WTC11 (cell line): ENCODE measurements around the gene CCDC51. TPM values are rescaled to one million over a fixed set of nuclear protein-coding genes. Genes with fewer than 3 reads are reported as not detected.

Source experiments
- CREM ChIP-seq: sonication (generic); formaldehyde crosslinking; IDR thresholded peaks from 2 replicates; pipeline ENCODE4 v1.8.1; 2022; ENCODE audit warnings: mild to moderate bottlenecking, missing genetic modification reagents, moderate library complexity
- FOXK1 ChIP-seq: sonication (generic); formaldehyde crosslinking; IDR thresholded peaks from 2 replicates; pipeline ENCODE4 v1.8.0; 2022; ENCODE audit warnings: mild to moderate bottlenecking, moderate library complexity, missing genetic modification reagents
- GTF2I ChIP-seq: fragments of 250-450 bp; sonication (Bioruptor Pico); conservative IDR thresholded peaks from 2 replicates; pipeline ENCODE4 v1.4.0; 2021; ENCODE audit warnings: mild to moderate bottlenecking
- NFE2L1 ChIP-seq: sonication (generic); formaldehyde crosslinking; IDR thresholded peaks from 2 replicates; pipeline ENCODE4 v1.8.1; 2023; ENCODE audit warnings: missing genetic modification reagents
- NR2C2 ChIP-seq: sonication (generic); formaldehyde crosslinking; IDR thresholded peaks from 2 replicates; pipeline ENCODE4 v1.8.0; 2022; ENCODE audit warnings: mild to moderate bottlenecking, missing genetic modification reagents
- OVOL2 ChIP-seq: fragments of 250-450 bp; sonication (Bioruptor Pico); IDR thresholded peaks from 2 replicates; pipeline ENCODE4 v1.9.0; 2021; ENCODE audit warnings: mild to moderate bottlenecking, borderline replicate concordance
- RORB ChIP-seq: fragments of 250-450 bp; sonication (Bioruptor Pico); IDR thresholded peaks from 2 replicates; pipeline ENCODE4 v1.9.0; 2021; ENCODE audit warnings: mild to moderate bottlenecking
- SMAD4 ChIP-seq: sonication (generic); formaldehyde crosslinking; IDR thresholded peaks from 2 replicates; pipeline ENCODE4 v1.8.0; 2022; ENCODE audit warnings: mild to moderate bottlenecking, missing genetic modification reagents
- TP53 ChIP-seq: sonication (generic); formaldehyde crosslinking; IDR thresholded peaks from 2 replicates; pipeline ENCODE4 v1.8.1; 2023; ENCODE audit warnings: mild to moderate bottlenecking, missing genetic modification reagents
- ZBTB21 ChIP-seq: sonication (generic); formaldehyde crosslinking; IDR thresholded peaks from 2 replicates; pipeline ENCODE4 v1.8.1; 2023; ENCODE audit warnings: mild to moderate bottlenecking, missing genetic modification reagents, borderline replicate concordance
- ZNF219 ChIP-seq: sonication (generic); formaldehyde crosslinking; IDR thresholded peaks from 2 replicates; pipeline ENCODE4 v1.8.0; 2023; ENCODE audit warnings: missing genetic modification reagents, mild to moderate bottlenecking, borderline replicate concordance
- ZNF232 ChIP-seq: sonication (generic); formaldehyde crosslinking; IDR thresholded peaks from 2 replicates; pipeline ENCODE4 v1.8.0; 2022; ENCODE audit warnings: mild to moderate bottlenecking, missing genetic modification reagents
- ZNF263 ChIP-seq: sonication (generic); formaldehyde crosslinking; IDR thresholded peaks from 2 replicates; pipeline ENCODE4 v1.8.1; 2022; ENCODE audit warnings: low read depth, mild to moderate bottlenecking, moderate library complexity, missing genetic modification reagents
- ZNF317 ChIP-seq: sonication (generic); formaldehyde crosslinking; IDR thresholded peaks from 2 replicates; pipeline ENCODE4 v1.8.1; 2023; ENCODE audit warnings: low read depth, mild to moderate bottlenecking, moderate library complexity, missing genetic modification reagents, borderline replicate concordance
- ZNF671 ChIP-seq: fragments of 250-450 bp; sonication (Bioruptor Pico); IDR thresholded peaks from 2 replicates; pipeline ENCODE4 v1.8.0; 2021; ENCODE audit warnings: mild to moderate bottlenecking
- total RNA-seq: library from RNA; stranded (reverse); gene quantifications from 3 replicates; pipeline ENCODE4 v1.2.3, GENCODE V29; 2021
- TF ChIP-seq, protein P1 (sequence below): sonication (generic); formaldehyde crosslinking; IDR thresholded peaks from 2 replicates; pipeline ENCODE4 v1.8.1; 2023; ENCODE audit warnings: mild to moderate bottlenecking, missing genetic modification reagents, moderate library complexity
- TF ChIP-seq, protein P2 (sequence below): sonication (generic); formaldehyde crosslinking; IDR thresholded peaks from 2 replicates; pipeline ENCODE4 v1.8.1; 2023; ENCODE audit warnings: mild to moderate bottlenecking, missing genetic modification reagents, moderate library complexity
- TF ChIP-seq, protein P3 (sequence below): sonication (generic); formaldehyde crosslinking; IDR thresholded peaks from 2 replicates; pipeline ENCODE4 v1.8.1; 2022; ENCODE audit warnings: missing genetic modification reagents, borderline replicate concordance
- TF ChIP-seq, protein P4 (sequence below): sonication (generic); formaldehyde crosslinking; IDR thresholded peaks from 2 replicates; pipeline ENCODE4 v1.8.1; 2022; ENCODE audit warnings: mild to moderate bottlenecking, missing genetic modification reagents, moderate library complexity, borderline replicate concordance
- TF ChIP-seq, protein P5 (sequence below): fragments of 250-450 bp; sonication (Bioruptor Pico); conservative IDR thresholded peaks from 2 replicates; pipeline ENCODE4 v1.9.0; 2021; ENCODE audit warnings: mild to moderate bottlenecking
- TF ChIP-seq, protein P6 (sequence below): fragments of 250-450 bp; sonication (Bioruptor Pico); IDR thresholded peaks from 2 replicates; pipeline ENCODE4 v1.9.0; 2021; ENCODE audit warnings: mild to moderate bottlenecking
- TF ChIP-seq, protein P7 (sequence below): sonication (generic); formaldehyde crosslinking; IDR thresholded peaks from 2 replicates; pipeline ENCODE4 v1.8.0; 2022; ENCODE audit warnings: mild to moderate bottlenecking, missing genetic modification reagents
- TF ChIP-seq, protein P8 (sequence below): fragments of 250-450 bp; sonication (Bioruptor Pico); IDR thresholded peaks from 2 replicates; pipeline ENCODE4 v2.1.2; 2022; ENCODE audit warnings: mild to moderate bottlenecking, moderate library complexity
- TF ChIP-seq, protein P9 (sequence below): sonication (generic); formaldehyde crosslinking; IDR thresholded peaks from 2 replicates; pipeline ENCODE4 v1.8.0; 2023; ENCODE audit warnings: missing genetic modification reagents

The CCDC51 gene
- total RNA-seq, 1 experiment from 2014 or later: 25.1 TPM

DNA sequence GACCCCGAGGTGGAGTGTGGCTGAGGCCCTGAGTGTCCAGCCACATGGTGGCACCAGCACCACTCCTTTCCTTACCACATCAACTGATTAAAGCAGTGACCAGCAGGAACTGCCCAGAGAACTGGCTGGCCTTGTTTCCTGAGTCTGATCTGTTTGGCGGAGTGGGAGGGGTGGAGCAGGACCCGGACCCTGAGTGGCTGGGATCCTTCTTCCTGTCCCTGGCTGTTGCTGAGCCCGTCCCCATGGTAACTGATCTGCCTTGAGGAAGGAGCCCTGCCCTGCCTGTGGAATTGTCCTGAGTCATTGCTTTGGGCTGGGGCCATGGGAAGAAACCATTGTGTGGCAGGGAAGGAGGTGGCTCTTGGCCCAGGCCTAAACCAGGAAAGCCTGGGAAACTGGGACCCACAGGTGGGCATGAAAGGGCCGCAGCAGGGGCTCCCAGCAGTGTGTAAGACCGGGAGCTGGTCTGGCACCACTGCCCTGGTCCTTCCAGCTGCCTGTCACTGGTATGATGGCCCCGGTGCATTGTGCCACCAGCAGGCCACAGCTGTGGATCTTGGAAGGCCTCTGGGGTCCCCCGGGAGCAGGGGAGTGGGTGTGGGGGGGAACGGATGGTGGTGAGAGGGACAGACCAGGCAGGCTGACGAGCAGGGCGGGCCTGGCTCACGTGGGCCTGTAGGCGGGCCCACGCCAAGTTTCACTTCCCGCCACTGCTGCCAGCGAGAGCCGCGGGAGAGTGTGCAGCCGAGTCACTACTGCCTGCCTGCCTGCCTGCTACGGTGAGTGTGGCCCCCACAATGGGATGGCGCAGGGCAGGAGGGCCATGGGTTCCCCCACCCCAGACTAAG is 25.8 kb upstream of the CCDC51 start (continued):
- TF ChIP-seq TP53 (CRISPR knock-in tag): no peak
- TF ChIP-seq, protein P1, sequence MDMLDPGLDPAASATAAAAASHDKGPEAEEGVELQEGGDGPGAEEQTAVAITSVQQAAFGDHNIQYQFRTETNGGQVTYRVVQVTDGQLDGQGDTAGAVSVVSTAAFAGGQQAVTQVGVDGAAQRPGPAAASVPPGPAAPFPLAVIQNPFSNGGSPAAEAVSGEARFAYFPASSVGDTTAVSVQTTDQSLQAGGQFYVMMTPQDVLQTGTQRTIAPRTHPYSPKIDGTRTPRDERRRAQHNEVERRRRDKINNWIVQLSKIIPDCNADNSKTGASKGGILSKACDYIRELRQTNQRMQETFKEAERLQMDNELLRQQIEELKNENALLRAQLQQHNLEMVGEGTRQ (CRISPR knock-in tag): 0 out of 2 replicates have a peak, but pooled peaks have one; percentile 45
- TF ChIP-seq, protein P2, sequence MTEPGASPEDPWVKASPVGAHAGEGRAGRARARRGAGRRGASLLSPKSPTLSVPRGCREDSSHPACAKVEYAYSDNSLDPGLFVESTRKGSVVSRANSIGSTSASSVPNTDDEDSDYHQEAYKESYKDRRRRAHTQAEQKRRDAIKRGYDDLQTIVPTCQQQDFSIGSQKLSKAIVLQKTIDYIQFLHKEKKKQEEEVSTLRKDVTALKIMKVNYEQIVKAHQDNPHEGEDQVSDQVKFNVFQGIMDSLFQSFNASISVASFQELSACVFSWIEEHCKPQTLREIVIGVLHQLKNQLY (CRISPR knock-in tag): no peak
- TF ChIP-seq GTF2I (CRISPR knock-in tag): no peak
- TF ChIP-seq NR2C2 (CRISPR knock-in tag): no peak
- no peak for TF ChIP-seq CREM
- TF ChIP-seq, protein P3, sequence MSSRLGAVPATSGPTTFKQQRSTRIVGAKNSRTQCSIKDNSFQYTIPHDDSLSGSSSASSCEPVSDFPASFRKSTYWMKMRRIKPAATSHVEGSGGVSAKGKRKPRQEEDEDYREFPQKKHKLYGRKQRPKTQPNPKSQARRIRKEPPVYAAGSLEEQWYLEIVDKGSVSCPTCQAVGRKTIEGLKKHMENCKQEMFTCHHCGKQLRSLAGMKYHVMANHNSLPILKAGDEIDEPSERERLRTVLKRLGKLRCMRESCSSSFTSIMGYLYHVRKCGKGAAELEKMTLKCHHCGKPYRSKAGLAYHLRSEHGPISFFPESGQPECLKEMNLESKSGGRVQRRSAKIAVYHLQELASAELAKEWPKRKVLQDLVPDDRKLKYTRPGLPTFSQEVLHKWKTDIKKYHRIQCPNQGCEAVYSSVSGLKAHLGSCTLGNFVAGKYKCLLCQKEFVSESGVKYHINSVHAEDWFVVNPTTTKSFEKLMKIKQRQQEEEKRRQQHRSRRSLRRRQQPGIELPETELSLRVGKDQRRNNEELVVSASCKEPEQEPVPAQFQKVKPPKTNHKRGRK (CRISPR knock-in tag): no peak
- TF ChIP-seq ZNF263: no peak
- TF ChIP-seq ZNF219: no peak
- TF ChIP-seq, protein P4, sequence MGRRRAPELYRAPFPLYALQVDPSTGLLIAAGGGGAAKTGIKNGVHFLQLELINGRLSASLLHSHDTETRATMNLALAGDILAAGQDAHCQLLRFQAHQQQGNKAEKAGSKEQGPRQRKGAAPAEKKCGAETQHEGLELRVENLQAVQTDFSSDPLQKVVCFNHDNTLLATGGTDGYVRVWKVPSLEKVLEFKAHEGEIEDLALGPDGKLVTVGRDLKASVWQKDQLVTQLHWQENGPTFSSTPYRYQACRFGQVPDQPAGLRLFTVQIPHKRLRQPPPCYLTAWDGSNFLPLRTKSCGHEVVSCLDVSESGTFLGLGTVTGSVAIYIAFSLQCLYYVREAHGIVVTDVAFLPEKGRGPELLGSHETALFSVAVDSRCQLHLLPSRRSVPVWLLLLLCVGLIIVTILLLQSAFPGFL (CRISPR knock-in tag): no peak
- TF ChIP-seq OVOL2 (CRISPR knock-in tag): no peak
- TF ChIP-seq, protein P5, sequence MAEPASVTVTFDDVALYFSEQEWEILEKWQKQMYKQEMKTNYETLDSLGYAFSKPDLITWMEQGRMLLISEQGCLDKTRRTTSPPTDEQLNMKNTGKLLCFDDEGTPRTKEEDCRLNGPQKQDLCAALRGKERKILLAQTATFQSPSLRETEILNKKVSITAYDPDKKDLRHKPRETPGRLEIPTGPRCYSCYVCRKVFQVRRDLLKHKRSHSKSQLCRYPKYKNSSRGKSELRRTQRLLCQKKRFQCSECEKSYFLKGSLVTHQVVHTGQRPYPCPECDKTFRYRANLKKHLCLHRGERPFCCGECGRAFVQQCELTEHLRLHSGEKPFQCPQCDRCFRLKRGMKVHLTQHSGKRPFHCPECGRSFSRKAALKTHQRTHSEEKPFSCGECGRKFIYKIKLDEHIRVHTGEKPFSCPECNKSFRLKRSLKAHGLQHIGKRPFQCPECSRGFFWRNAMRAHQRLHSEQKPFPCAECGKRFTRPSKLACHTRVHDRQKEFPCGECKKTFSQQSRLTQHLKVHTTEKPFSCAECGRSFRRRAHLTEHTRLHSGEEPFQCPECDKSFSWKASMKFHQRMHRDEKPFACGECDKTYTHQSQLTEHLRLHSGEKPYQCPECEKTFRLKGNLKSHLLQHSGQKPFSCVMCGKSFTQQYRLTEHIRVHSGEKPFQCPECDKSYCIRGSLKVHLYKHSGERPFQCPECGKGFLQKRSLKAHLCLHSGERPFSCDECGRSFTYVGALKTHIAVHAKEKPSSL (CRISPR knock-in tag): no peak
- no peak for TF ChIP-seq SMAD4 (CRISPR knock-in tag)
- no peak for TF ChIP-seq ZNF671 (CRISPR knock-in tag)
- TF ChIP-seq ZBTB21 (CRISPR knock-in tag): no peak
- TF ChIP-seq FOXK1: peak; percentile 51; the same call in 1 of the 2 replicates
- TF ChIP-seq ZNF232 (CRISPR knock-in tag): no peak
- TF ChIP-seq, protein P6, sequence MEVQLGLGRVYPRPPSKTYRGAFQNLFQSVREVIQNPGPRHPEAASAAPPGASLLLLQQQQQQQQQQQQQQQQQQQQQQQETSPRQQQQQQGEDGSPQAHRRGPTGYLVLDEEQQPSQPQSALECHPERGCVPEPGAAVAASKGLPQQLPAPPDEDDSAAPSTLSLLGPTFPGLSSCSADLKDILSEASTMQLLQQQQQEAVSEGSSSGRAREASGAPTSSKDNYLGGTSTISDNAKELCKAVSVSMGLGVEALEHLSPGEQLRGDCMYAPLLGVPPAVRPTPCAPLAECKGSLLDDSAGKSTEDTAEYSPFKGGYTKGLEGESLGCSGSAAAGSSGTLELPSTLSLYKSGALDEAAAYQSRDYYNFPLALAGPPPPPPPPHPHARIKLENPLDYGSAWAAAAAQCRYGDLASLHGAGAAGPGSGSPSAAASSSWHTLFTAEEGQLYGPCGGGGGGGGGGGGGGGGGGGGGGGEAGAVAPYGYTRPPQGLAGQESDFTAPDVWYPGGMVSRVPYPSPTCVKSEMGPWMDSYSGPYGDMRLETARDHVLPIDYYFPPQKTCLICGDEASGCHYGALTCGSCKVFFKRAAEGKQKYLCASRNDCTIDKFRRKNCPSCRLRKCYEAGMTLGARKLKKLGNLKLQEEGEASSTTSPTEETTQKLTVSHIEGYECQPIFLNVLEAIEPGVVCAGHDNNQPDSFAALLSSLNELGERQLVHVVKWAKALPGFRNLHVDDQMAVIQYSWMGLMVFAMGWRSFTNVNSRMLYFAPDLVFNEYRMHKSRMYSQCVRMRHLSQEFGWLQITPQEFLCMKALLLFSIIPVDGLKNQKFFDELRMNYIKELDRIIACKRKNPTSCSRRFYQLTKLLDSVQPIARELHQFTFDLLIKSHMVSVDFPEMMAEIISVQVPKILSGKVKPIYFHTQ (CRISPR knock-in tag): no peak
- TF ChIP-seq, protein P7, sequence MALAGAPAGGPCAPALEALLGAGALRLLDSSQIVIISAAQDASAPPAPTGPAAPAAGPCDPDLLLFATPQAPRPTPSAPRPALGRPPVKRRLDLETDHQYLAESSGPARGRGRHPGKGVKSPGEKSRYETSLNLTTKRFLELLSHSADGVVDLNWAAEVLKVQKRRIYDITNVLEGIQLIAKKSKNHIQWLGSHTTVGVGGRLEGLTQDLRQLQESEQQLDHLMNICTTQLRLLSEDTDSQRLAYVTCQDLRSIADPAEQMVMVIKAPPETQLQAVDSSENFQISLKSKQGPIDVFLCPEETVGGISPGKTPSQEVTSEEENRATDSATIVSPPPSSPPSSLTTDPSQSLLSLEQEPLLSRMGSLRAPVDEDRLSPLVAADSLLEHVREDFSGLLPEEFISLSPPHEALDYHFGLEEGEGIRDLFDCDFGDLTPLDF (CRISPR knock-in tag): no peak
- TF ChIP-seq NFE2L1 (CRISPR knock-in tag): peak; percentile 99
- TF ChIP-seq, protein P8, sequence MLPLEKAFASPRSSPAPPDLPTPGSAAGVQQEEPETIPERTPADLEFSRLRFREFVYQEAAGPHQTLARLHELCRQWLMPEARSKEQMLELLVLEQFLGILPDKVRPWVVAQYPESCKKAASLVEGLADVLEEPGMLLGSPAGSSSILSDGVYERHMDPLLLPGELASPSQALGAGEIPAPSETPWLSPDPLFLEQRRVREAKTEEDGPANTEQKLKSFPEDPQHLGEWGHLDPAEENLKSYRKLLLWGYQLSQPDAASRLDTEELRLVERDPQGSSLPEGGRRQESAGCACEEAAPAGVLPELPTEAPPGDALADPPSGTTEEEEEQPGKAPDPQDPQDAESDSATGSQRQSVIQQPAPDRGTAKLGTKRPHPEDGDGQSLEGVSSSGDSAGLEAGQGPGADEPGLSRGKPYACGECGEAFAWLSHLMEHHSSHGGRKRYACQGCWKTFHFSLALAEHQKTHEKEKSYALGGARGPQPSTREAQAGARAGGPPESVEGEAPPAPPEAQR (CRISPR knock-in tag): no peak
- TF ChIP-seq ZNF317 (CRISPR knock-in tag): no peak
- TF ChIP-seq, protein P9, sequence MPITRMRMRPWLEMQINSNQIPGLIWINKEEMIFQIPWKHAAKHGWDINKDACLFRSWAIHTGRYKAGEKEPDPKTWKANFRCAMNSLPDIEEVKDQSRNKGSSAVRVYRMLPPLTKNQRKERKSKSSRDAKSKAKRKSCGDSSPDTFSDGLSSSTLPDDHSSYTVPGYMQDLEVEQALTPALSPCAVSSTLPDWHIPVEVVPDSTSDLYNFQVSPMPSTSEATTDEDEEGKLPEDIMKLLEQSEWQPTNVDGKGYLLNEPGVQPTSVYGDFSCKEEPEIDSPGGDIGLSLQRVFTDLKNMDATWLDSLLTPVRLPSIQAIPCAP (CRISPR knock-in tag): no peak
- TF ChIP-seq RORB (CRISPR knock-in tag): no peak
